HG03354 (cell line): ENCODE data around the gene TNS4.

Experiments used
- ATAC-seq: cut with Tn5 transposase; IDR thresholded peaks from one replicate; pipeline ENCODE4 v1.9.1; 2021; ENCODE audit warnings: mild to moderate bottlenecking; ENCODE audit not compliant: unreplicated experiment, poor library complexity, severe bottlenecking

The TNS4 gene

DNA sequence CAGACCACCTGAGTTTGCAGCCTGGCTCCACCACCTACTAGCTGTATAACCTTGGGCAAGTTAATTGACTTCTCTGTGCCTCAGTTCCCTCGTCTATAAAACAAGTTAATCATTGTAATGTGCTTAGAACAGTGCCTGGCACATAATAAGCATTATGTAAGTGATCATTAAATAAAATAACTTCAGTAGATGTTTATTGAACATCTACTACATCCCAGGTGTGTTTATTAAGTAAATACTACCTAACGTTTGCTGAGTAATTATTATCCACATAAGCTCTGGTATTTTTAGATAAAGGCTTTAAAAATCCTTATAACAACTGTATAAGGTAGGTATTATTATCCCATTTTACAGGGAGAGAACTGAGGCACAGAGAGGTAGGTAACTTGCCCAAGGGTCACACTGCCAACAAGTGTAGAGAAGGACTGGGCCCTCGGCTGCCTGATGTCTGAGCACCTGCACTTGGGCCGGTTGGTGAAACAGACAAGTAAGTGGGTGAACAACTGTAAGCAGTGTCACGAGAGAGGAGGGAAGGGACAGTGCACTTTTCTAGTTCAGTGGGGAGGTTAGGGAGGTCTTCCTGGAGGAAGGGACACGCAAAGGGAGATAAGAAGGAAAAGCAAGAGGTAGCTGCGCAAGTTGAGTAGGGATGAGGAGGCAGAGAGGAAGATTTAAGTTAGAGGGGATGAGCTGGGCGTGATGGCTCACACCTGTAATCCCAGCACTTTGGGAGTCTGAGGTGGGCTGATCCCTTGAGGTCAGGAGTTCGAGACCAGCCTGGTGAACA is 4.6 kb downstream of the TNS4 start:
- ATAC-seq = no peak

DNA sequence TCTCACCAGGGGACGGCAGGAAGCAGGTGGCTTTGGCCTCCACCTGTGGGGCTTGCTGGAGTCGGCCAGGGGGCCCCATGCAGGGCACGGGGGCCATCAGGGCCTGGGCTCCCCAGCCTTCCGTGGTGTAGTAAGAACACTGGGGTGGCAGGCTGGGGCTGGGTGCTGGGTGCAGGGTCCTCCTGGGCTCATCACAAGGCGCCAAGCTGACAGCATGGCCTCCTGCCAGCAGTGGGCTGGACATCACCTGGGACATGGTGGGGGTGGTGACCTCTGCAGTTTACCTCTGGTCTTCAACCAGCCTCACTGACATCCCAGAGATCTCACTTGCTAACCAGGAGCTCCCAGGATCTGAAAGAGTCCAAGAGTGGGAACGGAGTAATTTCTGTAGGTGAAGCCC is 5.3 kb downstream of the TNS4 start:
- ATAC-seq = no peak

DNA sequence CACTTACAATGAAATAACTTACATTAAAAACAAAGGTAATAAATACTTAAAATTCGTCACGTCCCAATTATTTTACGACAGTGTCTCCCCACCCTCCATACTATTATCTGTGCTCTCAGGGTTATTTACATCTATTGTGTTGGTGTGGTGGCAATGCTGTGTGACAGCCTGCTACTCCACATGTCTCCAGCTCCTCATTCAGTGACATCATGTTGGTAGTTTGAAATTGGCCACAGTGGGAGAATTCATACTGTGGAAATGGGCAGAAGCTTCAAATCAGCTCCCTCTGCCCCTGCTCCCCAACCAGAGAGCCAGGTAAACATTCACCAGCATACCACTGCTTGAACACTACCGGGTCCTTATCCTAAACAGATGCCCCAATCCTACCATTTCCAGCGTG is 6.3 kb downstream of the TNS4 start:
- no peak for ATAC-seq

DNA sequence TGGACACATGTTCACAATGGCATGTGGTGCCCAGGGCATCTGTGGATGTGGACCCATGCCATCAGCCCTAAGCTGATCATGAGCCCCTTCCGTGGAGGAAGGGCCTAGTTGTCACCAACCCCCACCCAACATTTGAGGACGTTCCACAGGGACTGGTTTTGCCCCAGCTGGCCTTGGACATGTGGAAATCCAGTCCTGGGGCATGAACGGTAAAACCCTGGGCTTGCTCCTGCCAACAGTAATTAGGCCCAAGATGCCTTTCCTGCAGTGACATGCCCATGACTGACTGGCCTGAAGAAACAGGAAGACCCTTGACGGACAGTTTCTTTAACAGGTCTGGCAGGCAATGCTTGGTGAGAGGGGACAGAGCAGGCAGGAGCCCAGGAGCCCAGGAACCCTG is 7.7 kb downstream of the TNS4 start:
- ATAC-seq = no peak

DNA sequence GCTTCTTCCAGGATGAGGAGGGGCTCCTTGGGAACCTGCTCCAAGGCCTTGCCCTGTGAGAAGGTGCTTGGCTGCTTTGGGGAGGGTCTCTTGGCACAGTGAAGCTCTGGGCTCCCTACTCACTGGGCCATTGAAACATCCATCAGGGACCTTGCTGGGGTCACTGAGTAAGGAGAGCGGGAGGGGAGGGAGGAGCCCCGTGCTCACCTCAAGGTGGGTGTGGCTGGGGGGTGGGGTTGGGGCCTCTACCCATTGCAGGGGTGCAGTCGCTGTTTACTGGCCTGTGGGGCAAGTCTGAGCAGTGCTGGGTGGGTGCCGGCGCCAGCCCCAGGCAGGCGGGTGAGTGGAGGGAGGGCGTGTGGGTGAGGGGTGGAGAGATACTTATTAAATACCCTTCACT is 9.9 kb downstream of the TNS4 start:
- no peak for ATAC-seq

DNA sequence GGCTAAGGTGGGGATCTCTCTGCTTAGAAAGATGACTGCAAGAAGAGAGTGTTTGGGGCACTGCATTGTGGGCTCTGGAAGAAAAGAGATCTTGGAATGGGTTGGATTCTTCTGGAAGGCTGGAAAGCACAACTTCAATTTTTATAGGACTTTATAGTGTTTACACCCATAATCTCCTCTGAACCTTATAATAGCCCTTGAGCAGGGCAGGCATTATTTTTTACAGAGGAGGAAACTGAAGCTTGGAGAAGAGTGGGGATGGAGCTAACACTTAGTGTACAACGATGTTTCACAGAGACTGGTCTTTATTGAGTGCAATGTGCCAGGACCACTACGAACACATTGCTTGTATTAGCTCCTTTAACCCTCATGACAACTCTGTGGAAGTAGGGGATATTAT is 10.4 kb downstream of the TNS4 start:
- no peak for ATAC-seq

DNA sequence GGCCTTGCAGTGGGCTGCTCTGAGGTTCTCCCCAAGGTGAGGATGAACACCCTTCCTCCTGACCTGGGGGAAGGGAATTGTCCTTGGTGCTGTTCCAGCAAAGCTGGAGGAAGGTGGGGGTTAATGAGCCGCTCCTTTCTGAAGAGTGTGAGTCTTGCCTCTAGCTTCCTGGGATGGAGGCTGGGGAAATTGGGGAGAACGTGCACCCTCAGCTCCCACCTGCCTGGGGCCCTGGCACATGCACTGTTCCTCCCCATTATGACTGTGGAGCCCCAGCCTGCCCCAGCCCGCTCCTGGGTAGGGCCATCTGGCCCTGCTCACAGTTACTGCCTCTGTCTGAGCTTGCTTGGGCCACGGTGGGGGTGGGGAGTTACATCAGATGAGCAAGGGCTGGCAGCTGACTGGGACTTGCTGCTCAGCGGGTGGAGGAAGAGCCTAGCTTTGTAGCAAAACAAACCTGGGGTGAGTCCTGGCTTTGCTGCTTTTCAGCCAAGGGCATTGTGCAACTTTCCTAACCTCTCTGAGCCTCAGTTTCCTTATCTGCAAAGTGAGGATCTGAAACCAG is 11.1 kb downstream of the TNS4 start:
- no peak for ATAC-seq

DNA sequence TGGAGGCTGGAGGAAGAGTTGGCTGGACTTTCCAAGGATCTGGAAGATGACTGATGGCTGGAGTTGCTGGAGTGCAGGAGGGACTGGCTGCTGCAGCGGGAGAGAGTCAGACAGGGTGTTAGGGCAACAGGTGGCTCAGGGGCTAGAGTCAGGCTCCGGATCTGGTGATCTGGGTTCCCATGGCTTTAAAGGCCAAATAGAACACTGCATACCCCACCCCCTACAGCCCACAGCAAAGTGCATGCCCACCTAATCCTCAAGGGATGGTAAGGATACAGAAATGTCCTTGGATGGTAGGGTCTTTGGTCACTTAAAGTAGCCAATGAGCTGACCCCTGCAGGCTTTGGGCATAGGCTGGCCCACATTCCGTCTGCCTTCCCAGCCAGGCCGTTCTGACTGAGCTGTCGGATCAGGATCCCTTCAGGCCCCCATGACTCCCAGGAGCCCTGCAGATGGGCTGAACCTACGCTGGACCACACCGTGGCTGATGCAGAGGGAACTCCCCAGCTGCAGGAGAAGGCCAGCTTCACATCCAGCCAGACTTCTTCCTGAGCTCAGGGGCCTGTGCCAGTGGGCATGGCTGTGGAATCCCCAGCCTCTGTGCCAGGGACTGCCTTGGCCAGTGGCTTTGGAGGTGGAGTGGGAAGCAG is 13.9 kb downstream of the TNS4 start:
- ATAC-seq = no peak

DNA sequence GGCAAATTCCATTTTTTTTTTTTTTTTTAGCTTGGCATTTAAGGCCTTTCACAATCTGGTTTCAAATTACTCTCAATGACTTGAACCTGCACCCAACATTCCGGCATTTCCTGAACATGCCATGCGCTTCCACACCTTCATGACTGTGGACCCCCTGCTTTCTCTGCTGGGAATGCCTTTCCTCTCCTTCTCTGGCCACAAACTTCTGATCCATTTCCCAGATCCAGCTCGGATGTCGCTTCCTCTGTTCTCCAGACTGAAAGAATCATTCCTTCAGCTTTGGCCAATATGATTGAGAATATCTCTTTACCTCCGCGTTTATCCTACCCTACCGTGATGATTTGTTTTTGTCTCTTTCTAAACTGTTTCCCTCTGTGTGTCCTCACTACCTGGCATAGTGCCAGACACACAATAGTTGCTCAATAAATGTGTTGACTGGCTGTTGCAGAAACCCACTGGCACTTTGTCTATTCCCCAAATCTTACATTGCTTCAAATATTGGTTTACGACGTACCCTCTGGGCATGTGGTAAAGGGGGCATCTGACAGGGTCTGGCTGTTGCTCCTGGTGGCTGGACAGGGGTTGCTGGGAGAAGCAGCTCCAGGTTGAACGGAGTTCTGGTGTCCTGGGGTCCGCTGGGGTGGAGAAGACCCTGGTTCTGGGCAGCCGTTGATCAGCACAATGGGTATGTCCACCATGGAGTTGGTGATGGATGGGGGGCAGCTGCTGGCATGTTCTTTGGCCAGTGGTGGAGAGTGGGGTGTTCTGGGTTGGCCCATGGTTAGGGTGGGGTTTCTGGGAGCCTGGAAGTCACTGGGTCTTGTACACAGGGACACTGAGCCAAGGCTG is 14.7 kb downstream of the TNS4 start:
- ATAC-seq = no peak

DNA sequence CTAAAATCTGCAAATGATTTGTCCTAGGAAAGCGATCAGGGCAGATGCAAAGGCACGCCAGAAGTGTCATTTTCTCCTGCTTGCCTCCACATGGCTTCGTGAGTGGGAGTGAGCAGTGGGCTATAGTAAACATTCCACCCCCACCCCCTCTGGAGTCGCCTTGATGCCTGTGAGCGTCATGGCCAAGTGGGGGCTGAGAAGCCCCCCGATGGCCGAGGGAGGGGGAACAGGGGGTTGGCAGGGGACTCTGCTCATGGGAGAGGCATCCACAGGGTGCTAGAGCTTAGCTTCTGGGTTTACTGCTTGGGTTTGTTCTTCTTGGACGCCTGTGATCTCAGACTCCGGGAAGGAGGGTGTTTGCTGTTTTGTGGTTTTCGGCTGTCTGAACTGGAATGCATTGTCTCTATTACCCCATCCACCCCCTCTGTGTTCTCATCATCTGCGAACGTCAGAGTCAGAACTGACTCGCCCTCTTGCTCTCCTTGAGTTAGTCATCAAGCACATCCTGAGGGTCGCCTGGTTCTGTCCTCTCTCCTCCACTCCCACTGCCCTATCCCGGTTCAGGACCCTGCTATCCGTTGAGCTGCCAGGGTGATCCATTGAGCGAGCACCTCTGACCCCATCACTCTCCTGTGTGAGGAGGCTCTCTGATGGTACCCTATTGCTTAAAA is 15.4 kb downstream of the TNS4 start:
- no peak for ATAC-seq

DNA sequence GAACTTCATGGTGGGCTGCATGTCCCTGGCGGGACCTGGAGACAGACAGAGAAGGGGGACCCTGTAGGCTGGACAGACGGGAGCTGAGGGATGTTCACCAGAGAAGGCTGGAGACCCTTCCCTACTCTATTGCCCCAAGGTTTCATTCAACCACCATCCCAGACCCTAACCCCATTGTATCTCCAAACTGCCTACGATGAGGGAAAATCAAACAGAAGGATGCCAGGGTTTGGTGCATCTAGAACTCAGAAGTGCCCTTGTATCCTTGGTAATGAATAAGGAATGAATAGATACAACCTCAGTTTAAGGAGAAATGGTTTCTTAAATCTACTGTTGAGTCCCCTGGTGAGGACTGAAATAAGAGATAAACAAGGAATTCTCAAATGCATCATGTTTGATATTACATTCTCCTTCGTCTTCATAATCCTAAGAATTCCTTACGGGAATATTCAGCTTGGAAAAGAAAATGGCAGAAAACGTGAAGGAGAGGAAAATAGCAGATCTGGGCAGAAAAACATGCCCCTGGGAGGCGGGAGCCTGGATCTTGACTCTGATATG is 16.4 kb downstream of the TNS4 start:
- no peak for ATAC-seq

DNA sequence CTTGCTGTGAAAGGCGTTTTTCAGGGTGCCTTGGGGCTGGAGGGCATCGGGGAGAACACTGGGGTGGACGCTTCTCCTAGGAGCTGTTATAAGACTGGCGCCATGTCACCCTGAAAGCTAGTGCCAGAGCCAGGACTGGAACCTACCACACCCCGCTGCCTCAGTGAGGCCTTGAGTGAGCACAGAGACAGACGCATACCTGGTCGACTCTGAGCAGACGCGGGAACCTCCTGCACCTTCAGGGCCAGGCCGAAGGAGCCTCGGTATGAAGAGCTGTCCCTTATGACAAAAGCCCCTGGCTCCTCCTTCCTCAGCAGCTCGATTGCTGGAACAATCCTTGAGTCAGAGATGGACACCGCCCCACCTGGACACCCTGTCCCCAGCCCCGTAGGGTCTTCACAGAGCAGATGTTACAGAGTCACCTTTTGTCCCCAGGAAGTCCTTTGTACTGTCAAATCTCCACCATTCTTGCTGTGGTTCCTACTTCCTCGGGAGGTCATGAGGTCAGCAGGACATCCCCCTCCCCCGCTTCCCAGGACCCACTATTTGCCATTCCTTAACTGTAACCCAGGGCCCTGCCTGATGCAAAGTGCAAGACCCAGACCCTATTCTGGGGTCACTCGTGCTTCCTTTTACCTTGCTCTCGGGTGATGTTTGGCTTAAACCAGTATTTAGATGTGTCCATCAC is 17.0 kb downstream of the TNS4 start:
- ATAC-seq = no peak

DNA sequence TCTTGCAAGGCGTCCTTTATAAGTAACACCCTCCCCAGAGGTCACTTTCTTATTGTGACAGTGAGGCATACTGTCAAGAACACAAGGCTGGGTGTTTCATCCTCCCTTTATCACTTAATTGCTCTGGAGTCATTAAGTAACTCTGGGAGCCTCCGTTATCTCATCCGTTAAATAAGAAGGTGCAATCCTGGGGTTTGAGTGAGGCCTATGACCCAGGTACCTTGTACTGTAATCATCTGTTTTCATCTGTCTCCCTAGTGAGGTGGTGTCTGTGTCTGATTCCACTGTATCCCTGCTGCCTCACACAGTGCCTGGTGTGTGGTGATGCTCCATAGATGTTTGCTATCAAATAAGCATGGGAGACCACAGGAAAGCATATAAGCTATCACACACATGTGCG is 17.7 kb downstream of the TNS4 start:
- no peak for ATAC-seq

DNA sequence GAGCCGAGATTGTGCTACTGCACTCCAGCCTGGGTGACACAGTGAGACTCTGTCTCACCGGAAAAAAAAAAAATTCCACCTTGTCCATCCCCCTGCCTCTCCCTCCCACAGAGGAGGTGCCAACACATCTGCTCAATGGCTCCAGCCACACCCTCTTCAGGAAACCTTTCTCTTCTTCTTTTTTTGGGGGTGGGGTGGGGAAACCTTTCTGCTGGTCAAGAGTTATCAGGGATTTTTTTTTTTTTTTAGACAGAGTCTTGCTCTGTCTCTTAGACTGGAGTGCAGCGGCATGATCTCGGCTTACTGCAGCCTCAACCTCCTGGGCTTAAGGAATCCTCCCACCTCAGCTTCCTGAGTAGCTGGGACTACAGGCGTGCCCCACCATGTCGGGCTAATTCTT is 18.7 kb downstream of the TNS4 start:
- ATAC-seq = no peak

DNA sequence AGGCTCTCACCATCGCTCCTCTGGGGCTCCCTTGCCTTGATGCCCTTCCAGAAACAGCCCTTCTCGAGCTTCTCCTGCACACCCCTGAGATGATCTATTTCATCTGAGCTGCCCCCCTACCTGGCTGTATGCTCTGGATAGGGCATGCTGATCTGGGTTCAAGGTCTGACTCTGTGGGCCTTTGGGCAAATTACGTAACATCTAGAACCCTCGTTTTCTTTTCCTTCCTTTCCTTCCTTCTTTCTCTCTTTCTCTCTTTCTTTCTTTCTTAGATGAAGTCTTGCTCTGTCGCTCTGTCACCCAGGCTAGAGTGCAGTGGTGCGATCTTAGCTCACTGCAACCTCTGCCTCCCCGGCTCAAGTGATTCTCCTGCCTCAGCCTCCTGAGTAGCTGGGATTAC is 20.3 kb downstream of the TNS4 start:
- ATAC-seq = no peak

DNA sequence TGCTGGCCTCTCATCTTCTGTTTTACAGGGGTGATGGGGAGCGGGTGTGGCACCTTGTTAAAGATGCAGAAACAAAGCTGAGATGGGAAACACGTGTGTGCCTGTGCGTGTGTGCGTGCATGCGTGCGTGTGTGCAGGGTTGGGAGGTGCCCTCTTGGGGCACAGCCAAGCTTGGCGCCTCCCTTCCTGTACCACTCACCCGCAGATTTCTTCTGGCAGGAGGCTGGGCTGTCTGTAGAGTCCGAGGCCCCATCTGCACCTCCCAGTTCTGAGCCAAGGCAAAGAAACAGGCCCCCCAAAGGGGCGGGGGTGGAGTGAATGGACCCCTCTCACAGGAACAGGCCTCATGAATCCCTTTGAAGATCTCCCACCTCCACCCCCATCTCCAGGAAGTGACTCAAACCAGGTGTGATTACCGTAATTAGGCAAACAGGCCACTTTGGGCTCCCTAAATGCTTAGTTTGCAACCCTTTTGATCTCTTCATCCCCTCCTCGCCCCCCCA is 20.9 kb downstream of the TNS4 start:
- no peak for ATAC-seq

DNA sequence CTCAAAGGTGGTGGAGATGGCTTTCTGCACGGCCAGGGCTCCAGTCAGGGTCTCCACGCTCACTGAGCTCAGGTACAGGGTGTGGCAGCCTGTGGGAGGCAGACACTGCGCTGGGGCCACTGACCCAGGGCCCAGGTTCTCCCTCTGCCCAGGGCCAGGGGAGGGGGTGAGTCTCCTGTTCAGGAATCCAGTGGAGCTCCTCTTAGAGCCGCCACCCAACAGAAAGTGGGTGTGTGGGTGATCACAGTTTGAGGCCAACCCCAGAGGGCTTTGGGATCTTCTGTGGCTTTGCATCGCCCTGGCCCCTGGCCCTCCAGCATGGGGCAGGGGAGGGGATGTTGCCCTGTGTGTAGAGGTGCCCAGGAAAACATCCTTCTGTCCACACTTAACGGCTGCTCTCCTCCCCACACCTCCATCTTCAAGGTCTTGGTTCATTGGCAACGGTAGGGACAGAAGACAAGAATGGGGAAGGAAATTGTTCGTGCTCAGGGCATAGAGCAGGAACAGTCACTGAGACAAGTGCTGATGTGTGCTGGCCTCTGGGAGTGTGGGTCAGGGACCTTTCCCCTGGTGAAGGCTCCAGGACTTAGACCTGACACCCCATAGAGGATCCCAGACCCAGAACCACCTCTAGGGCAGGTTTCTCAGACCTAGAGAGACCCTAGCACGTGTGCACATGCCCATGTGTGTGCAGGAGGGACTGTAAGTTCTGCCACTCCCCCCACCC is 21.5 kb downstream of the TNS4 start:
- ATAC-seq = no peak

DNA sequence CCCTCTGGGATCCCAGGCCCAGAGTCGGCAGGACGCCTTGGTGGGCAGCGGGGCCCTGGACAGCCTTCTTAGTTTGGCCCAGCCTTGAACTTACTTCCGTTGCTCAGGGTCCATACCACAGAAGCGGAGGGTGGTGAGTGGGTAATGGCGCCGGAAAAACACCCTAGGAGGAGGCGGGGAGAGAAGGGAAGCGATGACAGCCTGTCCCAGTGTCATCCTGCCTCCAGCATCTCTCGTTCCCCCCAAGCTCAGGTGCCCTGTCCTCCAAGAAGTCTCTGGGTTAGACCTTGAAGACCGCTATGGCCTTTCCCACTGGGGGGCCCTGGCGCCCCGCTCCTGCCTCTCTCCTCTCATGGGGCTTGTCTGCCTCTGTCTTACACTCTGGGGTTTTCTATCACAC is 22.9 kb downstream of the TNS4 start:
- ATAC-seq = no peak
